Mesodermal cell (in vitro differentiated cells): Measurements from ENCODE around the gene KDM4B.

ENCODE experiments used
- H3K27ac ChIP-seq: 2 replicates; pipeline ENCODE4 v1.7.0; 2013; ENCODE audit warnings: mild to moderate bottlenecking, low read depth, low read length, moderate library complexity; ENCODE audit not compliant: severe bottlenecking
- H3K36me3 ChIP-seq: 2 replicates; pipeline ENCODE4 v1.7.1; 2013; ENCODE audit warnings: mild to moderate bottlenecking, low read length, moderate library complexity; ENCODE audit not compliant: control insufficient read depth, insufficient read depth
- H3K4me1 ChIP-seq: one replicate; pipeline ENCODE4 v1.7.1; 2013; ENCODE audit warnings: mild to moderate bottlenecking, low read length; ENCODE audit not compliant: insufficient read depth, control insufficient read depth, poor library complexity, severe bottlenecking
- H3K4me3 ChIP-seq: 2 replicates; pipeline ENCODE4 v1.7.0; 2013; ENCODE audit warnings: low read length, control low read depth, mild to moderate bottlenecking; ENCODE audit not compliant: insufficient read depth, poor library complexity, severe bottlenecking; ENCODE audit errors: extremely low read depth
- H3K9me3 ChIP-seq: 2 replicates; pipeline ENCODE4 v1.7.1; 2013; ENCODE audit warnings: mild to moderate bottlenecking, low read length, moderate library complexity; ENCODE audit not compliant: control insufficient read depth
- WGBS, 2 experiments: methylation state at CpG; one replicate each; pipeline ENCODE4 v1.1.5; 2013; ENCODE audit warnings: missing lambda C conversion rate in 2 of 2; ENCODE audit not compliant: insufficient coverage in 2 of 2; 5-methylcytosine and 5-hydroxymethylcytosine counted together

The KDM4B gene

GRCh38 chr19:5138606-5139582 is 170.0 kb downstream of the KDM4B start:
- H3K9me3 ChIP-seq, result no peaks in the 10 kb centered on the region
- WGBS, 2 experiments, result 94% methylated on average over 23 to 24 of the region's 30 CpGs
- H3K4me1 ChIP-seq, result no peaks in the 10 kb centered on the region
- H3K36me3 ChIP-seq, result peaks cover 71% of the 10 kb centered on the region
- H3K27ac ChIP-seq, result no peak overlapping the region
- H3K4me3 ChIP-seq, result no peak overlapping the region

- 95 to 97% methylated on average over 19 to 21 of the region's 21 CpGs for WGBS, 2 experiments
- Histone ChIP-seq H3K36me3 (peaks cover 71% of the 10 kb centered on the region), H3K4me3 (no peak overlapping the region), H3K4me1 (no peaks in the 10 kb centered on the region), H3K27ac (no peak overlapping the region), H3K9me3 (no peaks in the 10 kb centered on the region)
These were observed 170.8 kb downstream of the KDM4B start for GRCh38 chr19:5139583-5140325.

GRCh38 chr19:5141129-5141849 is 172.4 kb downstream of the KDM4B start:
- Histone ChIP-seq H3K4me3 (no peak overlapping the region), H3K4me1 (no peaks in the 10 kb centered on the region), H3K36me3 (peaks cover 72% of the 10 kb centered on the region), H3K9me3 (no peaks in the 10 kb centered on the region), H3K27ac (no peak overlapping the region)
- 96 to 98% methylated on average over 36 to 37 of the region's 37 CpGs for WGBS, 2 experiments

GRCh38 chr19:5141850-5142724 is 173.2 kb downstream of the KDM4B start:
- WGBS, 2 experiments, result 93 to 96% methylated on average over 30 to 31 of the region's 36 CpGs
- H3K4me3 ChIP-seq, result no peak overlapping the region
- no peak overlapping the region for H3K27ac ChIP-seq
- H3K36me3 ChIP-seq, result peaks cover 71% of the 10 kb centered on the region
- H3K9me3 ChIP-seq, result no peaks in the 10 kb centered on the region
- no peaks in the 10 kb centered on the region for H3K4me1 ChIP-seq

GRCh38 chr19:5142725-5143097 is 173.8 kb downstream of the KDM4B start:
- Histone ChIP-seq H3K36me3 (peaks cover 68% of the 10 kb centered on the region), H3K4me1 (no peaks in the 10 kb centered on the region), H3K9me3 (no peaks in the 10 kb centered on the region), H3K27ac (no peak overlapping the region), H3K4me3 (no peak overlapping the region)
- WGBS, 2 experiments, result 93 to 97% methylated on average over 21 of the region's 22 CpGs

GRCh38 chr19:5143471-5144411 is 174.8 kb downstream of the KDM4B start:
- H3K4me1 ChIP-seq, result no peaks in the 10 kb centered on the region
- no peak overlapping the region for H3K27ac ChIP-seq
- H3K4me3 ChIP-seq, result no peak overlapping the region
- WGBS, 2 experiments, result 96% methylated on average over 33 to 51 of the region's 51 CpGs
- H3K9me3 ChIP-seq, result no peaks in the 10 kb centered on the region
- peaks cover 64% of the 10 kb centered on the region for H3K36me3 ChIP-seq

GRCh38 chr19:5144545-5145179 is 175.7 kb downstream of the KDM4B start:
- Histone ChIP-seq H3K36me3 (peaks cover 58% of the 10 kb centered on the region), H3K9me3 (no peaks in the 10 kb centered on the region), H3K27ac (no peak overlapping the region), H3K4me1 (no peaks in the 10 kb centered on the region), H3K4me3 (no peak overlapping the region)
- 94 to 98% methylated on average over 19 to 23 of the region's 23 CpGs for WGBS, 2 experiments

- 96% methylated on average over 42 to 43 of the region's 52 CpGs for WGBS, 2 experiments
- Histone ChIP-seq H3K4me1 (no peaks in the 10 kb centered on the region), H3K9me3 (no peaks in the 10 kb centered on the region), H3K27ac (no peak overlapping the region), H3K36me3 (peaks cover 54% of the 10 kb centered on the region), H3K4me3 (no peak overlapping the region)
These were observed 176.9 kb downstream of the KDM4B start for GRCh38 chr19:5145521-5146511.
